Stimulated activated CD4-positive, alpha-beta T cell treated with anti-CD3 and anti-CD28 coated beads, Interleukin-1b, Interleukin-23, amount 100 ng/mL, for 48 hours (primary cell): ENCODE results near the gene TMEM43.
A peak's percentile ranks its signal among the peaks of the same experiment; 100 is the strongest.

ENCODE experiments used
- DNase-seq: peaks from one replicate; pipeline ENCODE4 v3.0.0-alpha.2; 2020

Gene TMEM43

DNA sequence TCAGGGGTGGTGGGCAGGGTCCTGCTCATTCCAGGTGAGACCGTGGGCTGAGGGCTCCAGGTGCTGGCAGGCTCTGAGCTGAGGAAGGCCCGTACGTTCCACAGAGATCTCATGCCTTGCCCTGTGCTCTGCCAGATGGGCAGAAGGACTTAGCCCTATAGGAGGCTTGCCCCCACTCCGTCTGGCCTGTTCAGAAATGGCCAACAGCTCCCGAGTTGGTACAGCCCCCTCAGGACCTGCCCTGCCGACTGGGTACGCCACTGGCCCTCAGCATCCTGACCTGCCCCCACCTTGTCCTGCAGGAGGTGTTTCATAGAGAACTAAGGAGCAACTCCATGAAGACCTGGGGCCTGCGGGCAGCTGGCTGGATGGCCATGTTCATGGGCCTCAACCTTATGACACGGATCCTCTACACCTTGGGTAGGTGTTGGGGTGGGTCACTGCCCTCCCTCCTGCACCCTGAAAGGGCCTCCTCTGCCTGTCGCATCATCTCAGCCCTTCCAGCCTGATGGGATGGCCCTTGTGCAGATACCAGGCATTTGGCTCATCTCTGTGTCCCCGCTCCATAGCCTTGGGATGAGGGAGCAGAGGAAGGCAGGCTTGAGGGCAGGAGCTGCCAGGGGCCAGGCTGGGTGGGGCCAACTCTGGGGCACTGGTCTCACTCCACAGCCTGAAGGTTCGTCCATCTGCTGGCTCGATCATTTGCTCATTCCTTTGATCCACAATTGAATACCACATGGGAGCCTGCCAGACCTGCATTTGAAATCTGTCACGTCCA lies 14.2 kb downstream of the TMEM43 start:
- no peak for DNase-seq

DNA sequence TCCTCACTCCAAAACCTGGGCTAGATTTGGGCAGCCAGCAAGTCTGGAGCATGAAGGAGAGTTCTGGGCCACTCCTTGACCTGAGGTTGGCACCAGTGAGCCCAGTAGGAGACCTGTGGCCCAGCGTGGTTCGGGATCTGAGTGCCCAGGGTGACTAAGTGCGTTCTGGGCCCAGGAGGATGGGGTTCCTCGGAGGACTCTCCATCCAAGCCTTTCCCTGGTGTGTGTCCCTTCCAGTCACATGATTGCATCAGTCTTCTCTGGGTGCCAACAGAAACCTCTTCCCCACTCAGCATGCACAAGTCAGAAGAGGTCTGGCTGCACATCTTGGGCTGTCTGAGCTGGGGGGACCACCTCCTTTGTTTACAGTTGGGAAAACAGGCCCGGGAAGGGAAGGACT lies 14.9 kb downstream of the TMEM43 start:
- DNase-seq: no peak

DNA sequence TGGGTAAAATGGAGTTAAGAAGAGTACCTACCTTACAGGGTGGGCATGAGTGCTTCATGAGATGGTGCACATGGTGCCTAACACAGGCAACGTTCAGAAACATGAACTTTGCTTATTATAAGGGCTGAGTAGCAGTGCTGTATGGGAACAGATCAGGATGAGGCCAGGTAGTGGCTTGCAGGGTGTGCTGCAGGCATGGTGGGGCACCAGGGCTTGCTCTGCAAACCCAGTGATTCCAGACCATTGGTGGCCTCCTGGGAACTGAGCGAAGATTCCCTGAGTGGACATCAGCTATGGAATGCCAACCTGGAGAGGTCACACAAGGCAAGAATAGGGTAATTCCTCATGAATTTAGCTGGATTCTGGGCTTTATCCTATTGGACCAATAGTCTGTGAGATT lies 15.8 kb downstream of the TMEM43 start:
- DNase-seq: no peak

DNA sequence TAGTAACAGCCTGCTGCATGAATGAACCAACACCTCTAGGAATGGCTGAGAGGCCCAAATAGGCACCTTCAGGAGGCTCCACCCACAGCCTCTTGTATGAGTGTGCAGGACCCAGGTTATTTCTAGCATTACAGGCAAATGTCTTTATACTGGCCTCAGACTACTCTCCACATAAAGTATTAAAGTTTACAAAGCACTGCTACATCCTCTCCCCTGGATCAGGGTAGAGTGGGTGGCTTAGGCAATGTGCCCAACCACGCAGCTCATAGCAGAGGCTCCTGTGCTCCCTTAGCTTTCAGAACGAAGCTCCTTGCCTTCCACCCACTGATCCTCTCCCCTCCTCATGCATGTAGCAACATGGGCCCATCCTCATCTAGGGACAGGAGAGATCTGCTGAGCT lies 16.3 kb downstream of the TMEM43 start:
- no peak for DNase-seq

DNA sequence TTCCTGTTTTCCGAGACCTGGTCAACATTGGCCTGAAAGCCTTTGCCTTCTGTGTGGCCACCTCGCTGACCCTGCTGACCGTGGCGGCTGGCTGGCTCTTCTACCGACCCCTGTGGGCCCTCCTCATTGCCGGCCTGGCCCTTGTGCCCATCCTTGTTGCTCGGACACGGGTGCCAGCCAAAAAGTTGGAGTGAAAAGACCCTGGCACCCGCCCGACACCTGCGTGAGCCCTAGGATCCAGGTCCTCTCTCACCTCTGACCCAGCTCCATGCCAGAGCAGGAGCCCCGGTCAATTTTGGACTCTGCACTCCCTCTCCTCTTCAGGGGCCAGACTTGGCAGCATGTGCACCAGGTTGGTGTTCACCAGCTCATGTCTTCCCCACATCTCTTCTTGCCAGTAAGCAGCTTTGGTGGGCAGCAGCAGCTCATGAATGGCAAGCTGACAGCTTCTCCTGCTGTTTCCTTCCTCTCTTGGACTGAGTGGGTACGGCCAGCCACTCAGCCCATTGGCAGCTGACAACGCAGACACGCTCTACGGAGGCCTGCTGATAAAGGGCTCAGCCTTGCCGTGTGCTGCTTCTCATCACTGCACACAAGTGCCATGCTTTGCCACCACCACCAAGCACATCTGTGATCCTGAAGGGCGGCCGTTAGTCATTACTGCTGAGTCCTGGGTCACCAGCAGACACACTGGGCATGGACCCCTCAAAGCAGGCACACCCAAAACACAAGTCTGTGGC lies 16.9 kb downstream of the TMEM43 start:
- no peak for DNase-seq

DNA sequence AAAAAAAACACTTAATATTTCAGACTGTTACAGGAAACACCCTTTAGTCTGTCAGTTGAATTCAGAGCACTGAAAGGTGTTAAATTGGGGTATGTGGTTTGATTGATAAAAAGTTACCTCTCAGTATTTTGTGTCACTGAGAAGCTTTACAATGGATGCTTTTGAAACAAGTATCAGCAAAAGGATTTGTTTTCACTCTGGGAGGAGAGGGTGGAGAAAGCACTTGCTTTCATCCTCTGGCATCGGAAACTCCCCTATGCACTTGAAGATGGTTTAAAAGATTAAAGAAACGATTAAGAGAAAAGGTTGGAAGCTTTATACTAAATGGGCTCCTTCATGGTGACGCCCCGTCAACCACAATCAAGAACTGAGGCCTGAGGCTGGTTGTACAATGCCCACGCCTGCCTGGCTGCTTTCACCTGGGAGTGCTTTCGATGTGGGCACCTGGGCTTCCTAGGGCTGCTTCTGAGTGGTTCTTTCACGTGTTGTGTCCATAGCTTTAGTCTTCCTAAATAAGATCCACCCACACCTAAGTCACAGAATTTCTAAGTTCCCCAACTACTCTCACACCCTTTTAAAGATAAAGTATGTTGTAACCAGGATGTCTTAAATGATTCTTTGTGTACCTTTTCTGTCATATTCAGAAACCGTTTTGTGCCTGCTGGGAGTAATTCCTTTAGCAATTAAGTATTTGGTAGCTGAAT lies 17.9 kb downstream of the TMEM43 start:
- DNase-seq: peak; percentile 35

DNA sequence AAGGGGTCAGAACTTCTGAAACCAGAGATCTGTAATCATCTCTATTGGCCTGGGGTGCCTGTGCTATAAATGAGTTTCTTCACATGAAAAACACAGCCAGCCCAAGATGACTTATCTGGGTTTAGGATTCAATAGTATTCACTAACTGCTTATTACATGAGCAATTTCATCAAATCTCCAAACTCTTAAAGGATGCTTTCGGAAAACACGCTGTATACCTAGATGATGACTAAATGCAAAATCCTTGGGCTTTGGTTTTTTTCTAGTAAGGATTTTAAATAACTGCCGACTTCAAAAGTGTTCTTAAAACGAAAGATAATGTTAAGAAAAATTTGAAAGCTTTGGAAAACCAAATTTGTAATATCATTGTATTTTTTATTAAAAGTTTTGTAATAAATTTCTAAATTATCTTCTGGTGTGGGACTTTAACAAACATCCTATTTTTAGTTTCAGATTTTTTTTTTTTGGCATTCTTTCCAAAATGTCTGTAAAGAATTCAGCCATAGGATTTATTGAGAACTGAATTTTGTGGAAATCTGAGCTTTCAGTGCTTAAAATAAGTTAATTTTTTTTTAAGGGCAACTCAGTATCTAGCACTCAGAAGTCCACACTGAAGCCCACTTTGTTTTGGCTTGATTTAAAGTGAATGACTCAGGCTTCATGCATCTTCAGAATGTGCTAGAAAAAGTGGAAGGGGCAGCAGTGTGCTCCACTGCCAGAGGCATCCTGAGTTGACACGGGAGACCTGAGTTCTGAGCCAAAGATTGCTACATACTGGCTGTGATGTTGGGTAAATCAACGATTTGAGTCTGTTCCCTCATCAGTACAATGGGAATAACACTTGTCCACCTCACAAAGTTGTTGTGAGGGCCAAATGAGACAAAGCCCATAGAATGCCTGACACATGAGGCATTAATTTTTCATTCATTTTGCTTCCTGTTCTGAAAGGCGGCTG lies 18.7 kb downstream of the TMEM43 start:
- no peak for DNase-seq

DNA sequence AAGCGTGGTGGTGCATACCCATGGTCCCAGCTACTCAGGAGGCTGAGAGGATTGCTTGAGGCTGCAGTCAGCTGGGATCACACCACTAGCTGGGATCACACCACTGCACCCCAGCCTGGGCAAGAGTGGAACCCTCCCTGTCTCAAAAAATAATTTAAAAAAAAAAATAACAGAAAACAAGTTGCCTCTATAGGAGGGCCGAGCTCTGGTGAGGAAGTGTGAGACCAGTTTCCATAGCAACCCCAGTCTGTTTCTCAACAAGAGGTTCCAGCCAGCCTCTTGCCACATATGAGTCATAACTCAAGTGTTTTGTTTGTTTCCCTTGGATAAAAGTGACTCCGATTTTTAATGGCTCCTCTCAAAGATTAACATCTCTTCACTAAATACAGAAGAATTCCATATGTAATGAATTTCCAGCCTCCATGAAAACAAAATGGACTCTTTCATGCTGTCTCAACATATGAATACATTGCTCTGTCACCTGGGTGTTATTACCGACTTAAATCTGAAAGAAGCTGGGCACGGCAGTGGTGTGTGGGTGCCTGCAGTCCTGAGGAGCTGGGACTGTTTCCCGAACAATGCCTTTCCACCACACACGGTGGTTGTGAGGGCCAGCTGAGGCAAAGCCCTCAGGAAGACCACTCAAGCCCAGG lies 19.7 kb downstream of the TMEM43 start:
- DNase-seq: peak; percentile 61

DNA sequence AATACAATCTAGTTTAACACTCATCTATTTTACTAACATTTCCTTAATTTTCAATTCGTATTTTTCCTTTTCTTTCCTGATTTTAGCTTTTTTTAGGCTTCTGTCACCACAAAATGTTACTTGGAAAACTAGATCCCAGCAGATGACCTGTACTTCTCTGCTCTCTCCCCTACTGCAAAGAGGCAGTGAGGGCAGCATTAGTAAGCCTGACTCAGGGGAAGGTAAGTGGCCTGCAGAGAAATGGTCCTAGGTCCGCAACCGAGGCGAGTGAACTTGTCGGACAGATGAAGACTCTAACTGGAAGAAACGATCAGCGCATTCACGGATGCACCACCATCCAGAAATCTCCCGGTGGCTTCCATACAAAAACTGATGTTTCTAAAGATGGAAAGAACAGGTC lies 20.4 kb downstream of the TMEM43 start:
- DNase-seq: no peak

DNA sequence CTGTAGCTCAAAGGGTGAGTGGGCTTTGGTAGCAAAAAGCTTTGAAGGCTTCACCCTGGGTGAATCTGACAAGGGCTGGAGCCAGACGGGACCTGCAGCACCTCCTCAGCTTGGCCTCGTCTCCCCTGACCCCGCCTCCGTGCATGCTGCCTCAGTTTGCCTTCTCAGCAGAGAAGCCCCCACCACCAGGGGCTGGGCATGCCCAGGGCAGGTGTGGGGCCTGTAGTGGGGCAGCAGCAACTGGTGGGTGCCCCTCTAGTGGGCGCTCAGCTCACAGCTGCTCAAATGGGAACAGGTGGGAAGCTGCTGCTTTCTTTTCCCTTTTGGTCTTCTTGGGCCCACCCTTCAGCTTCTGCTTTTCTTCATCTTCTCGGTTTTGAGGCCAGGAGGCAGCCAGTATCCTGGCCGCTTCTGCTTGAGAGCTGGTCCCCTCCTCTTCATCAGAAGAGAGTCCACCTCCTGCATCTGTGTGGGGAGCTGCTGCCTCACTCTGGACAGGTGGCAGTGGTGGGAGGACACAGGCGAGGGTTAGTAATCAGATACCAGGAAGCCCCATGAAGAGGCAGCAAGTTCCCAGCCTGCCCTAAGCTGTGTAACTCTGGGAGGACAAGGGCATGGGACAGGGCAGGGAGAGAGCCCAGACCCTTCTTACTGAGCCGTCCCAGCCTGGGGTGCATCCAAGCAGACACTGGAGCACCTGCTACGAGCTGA lies 21.0 kb downstream of the TMEM43 start:
- no peak for DNase-seq

DNA sequence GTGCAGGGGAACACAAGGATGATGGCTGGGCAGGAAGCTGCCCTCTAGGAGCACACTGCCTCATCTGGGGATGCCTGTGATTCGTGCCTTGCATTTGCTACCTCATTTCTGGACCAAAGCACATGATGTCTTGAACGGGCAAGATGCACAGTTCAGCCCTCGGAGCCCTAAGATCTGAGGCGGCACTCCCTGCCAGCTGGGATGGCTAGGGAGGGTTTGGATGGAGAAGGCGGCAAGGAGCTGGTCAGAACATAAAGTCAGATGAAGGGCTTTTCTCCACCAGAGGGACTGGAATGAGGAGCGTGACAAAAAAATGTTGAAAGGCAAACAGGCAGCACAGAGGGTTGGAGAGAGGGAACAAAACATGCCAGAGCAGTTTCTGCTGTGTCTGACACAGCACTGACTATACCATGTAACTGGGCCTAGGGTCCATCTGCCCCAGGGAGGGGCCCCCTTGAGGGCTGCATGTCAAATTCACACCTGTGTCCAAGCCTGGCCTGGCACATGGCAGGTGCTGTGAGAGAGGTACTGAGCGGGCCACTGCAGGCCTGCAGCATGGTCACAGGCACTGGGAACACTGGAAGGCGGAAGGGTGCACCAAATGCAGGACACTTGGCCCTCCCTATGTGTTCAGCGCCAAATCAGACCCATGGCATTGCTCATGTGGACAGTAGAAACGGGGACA lies 21.7 kb downstream of the TMEM43 start:
- no peak for DNase-seq

DNA sequence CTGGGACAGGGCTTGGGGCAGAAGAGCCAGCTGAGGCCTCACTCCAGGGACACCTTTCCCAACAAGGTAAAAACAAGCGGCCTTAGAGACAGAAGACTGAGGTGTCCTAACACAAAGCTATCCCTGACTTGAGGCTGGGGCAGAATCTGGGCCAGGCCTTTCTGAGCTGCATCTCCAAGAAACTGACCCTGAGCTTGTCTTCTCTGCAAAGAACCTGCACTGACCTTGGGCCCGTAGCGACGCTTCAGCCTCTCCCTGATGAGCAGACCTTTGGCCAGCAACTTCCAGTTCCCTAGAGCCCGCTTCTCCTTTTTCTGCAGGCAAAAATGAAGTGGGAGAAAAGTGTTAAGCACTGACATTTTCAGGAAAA lies 22.2 kb downstream of the TMEM43 start:
- DNase-seq: no peak

DNA sequence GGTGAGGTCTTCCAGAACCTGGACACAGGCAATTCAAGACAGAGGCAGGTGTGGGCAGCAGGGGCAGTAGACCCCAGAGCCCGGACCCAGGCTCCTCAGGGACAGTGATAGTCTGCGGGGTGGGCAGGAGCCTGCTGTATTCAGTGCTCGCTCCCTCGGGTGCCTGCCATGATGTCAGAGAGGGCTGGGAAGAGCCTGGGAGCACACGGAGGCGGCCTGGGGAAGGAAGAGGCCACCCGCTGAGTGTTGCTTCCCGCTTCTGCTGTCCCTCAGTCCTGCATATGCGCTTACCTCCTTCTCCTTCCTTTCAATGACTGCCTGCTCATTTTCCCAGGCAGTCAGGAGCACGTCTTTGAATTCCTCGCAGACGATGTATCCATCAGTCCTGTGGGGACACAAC lies 22.8 kb downstream of the TMEM43 start:
- DNase-seq: no peak

DNA sequence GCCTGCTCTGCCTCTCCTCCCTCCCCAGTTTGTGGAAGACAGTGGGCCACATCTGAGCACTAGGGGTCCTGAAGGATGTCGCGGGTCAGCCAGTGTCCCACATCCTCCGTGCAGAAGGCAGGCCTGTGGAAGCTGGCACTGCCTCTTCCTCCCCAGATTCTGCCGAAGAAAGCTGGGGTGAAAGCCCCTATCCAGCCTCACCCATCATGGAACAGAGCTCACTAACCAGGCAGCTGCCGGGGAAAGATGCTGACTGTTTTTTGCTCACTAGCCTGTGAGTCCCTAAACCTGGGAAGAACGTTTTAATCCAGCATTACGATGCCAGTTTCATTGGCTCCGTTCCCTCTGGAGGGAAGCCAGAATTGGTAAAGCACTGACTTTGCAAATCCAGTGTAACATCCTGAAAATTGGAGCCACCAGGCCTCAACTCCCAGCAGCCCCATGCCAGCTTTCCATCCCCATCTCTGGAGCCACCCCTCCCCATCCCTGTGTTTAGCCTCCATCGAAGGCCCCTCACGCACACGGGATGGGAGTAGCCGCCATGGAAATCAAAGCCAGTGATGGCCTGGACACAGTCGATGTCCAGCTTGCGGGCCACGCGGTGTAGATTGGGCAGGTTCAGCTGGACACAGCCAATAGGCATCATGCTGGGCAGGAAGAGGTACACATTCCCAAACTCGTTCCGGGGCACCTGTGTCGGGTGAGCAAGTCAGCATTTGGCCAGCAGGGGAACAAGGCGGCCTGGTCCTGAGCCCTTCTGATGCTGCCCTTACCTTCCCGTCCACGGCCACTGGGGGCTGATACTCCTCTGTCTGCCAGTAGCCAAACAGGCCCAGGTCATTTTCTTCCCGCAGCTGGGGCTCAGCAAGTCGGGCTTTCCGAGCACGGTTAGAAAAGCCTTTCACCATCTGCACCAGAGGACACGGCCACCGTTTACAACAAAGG lies 23.5 kb downstream of the TMEM43 start:
- DNase-seq: no peak

DNA sequence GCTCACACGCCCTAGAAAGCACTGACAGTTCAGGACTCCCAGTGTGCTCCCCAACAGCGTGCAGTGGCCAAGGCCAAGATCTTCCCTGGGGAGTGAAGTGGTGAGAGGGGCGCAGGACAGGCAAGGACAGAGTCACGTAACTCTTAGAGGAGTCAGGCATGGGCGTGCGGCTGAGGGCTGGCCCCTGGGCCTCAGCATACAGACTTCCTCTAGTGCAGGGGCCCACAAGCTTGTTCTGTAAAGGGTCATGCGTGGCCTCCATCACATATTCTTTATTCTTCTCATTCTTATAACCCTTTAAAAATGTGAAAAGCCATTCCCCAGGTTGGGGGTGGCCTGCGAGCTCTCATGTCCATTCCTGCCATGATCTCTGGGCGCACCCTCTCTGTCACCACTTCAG lies 25.2 kb downstream of the TMEM43 start:
- DNase-seq: no peak

DNA sequence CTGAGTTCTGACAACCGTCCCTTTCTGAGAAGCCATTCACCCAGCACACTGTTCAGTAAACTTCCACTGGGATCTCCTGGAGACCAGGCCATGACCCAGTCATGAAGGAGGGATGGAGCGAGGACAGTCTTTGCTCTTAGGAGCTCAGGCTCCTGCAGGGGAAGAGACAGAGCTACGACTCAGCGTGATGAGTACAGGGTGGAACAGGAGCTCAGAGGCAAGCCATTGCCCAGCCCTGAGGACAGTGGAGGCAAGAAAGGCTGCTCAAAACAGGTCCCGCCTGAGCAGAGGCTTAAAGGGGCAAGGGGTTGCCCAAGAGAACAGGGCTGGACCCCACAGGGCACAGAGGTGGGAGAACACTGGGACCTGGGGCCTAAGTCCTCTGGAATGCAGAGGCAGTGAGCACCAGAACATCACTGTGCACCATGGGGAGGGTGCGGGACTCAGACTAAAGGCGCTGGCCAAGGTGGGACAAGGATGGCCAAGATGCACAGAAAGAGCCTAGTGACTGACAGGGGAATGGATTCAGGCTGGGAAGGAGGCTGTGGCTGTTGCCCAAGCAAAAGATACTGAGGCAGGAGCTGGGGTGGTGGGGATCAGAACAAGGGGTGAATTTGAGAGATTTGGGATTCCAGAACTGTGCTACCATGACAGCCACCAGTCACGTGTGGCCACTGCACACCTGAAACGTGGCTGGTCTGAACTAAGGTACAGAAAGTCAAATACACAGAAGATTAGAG lies 25.8 kb downstream of the TMEM43 start:
- no peak for DNase-seq

DNA sequence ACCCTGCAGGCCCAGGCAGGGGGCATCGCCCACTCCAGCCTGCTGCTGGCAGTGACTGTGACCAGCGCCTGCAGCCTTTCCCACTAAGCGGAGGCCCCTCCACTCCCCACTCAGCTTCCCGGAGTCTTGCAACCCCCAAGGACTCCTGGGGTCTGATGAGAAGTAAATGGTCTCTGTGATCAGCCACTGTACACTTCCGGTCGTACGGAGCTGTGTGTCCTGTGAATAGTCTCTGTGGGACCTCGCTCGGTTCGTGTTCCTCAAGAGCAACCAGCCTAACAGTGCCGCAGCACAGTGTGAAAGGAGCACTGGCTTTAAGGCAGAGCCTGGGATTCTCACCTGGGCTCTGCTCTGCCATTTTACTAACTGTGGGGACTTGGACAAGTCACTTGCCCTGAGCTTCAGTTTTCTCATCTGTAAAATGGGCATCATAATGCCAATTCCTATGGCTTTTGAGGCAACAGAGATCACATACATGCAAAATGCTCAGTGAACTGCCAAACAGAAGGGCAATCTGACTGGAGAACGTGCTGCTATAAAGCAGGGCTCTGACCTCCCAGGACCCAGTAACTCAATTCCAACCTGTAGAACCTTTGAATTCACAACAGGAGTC lies 26.7 kb downstream of the TMEM43 start:
- DNase-seq: no peak

DNA sequence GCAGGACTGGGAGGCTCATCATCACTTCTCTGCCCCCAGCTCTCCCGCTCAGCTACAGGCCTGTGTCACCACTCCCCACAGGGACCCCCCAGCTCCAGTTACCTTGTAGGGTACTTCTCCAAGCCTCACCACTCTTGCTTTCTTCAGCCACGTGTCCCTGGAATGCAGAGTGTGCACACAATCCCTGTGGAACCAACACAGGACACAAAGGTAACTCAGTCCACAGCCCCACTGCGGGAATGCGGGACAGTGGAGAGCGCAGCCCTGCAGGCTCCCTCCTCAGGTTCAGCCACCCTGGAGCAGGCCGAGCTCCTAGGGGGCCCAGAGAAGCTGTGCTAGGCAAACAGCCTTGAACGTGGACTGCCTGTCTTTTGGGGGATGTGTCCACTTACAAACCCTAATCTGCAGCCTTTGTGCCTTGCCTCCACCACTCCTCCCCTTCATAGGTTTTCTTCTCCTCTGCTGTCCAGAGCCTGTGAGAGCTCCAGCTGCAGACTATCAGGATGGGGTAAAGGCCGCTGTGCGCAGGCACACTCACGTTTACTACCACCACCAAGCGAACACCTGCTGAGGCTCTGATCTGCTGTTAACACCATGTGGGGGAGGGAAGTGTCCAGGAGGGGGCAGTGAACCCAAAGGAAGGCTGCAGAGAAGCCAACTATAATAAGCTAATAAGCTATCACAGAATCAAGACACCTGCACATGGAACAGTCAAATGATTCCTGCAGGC lies 27.5 kb downstream of the TMEM43 start:
- no peak for DNase-seq
